EL (cell line): ENCODE measurements around the gene DENND1A.

Experiments
- DNase-seq: peaks from one replicate; pipeline ENCODE4 v3.0.0-alpha.2; 2016

The DENND1A gene

DNA sequence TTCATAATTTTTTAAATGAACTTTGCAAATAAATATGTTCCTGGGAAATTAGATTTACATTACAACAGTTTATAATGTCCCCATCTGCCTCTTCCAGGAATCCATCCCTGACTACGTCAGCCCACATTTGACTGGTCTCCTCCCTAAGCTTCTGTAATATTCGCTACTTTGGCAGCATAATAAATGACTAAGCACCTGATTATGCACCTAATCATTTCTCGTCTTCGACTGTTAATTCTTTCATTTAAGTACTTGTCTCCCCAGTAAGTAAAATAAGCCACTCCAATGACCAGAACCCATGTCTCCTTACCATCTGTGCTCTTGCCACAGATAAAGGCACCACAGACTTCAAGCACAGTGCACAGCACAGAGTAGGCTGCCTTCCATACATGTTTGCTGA, 122.7 kb downstream of the DENND1A start:
- DNase-seq = peak; percentile 5

DNA sequence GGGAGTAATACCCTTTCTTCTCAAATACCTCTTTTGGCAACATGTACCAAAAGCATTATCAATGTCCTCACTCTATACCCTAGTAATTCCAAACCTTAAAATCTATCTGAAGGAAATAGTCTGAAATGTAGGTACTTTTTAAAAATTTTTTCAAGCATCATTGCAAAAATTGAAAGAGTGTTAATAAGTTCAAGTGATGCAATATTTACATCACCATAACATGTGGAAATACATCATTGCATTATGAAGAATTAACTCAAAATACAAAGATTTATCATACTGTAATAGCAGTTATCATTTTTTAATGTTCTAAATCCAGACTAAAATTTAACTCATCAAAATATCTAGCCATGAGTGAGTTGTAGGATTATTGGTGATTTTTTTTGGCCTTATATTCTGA, 123.1 kb downstream of the DENND1A start:
- DNase-seq = no peak

DNA sequence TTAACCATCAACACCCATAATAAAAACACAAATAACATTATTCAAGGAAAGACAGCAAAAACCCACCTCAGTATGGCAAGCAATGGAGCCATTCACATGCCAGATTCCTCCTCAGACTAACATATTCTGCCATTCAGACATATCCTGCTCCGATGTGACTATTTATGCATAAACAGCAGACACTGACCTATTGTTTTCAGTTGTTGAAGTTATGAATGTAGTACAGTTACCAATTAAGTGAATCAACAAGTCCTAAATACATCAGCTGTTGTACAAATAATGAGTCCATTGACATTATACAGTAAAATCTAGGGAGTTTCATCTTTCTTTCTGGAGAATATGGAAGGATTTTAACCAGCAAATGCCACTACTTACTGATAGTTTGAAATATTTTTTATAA, 131.7 kb downstream of the DENND1A start:
- no peak for DNase-seq

DNA sequence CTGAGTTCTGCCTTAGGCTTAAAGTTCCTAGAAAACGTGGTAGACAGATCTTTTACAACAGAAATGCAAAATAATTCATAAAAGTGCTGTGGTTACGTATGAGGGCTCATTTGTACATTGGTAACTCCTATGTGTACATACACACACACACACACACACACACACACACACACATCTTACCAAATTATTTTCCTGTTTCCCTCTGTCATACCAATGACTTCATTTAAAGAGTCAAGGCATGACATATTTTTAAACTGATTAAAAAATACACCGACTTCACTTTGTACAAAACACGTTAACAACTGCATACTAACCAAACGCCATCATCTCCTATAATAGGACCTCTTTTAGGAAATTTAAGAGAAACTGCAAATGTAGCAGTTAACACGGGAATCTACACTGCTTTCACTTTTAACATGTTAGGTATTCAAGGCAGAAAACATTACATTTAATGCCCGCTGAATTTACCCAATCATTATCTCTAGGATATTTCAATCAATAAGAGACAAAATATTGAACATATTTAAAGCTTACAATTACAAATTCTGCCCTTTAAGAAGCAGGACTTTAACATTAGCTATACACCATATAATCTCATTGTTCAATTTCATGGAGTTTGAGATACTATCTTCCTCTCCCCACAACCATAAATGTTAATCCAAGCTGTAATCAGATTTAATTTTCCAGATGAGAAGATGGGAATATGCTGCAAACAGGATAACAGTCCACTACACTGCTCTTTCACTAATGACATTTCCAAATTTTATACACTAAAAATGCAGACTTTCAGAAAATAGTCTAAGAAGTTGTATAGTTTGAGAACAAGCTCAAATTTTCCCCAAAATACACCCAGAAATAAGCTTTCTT, 133.1 kb downstream of the DENND1A start:
- no peak for DNase-seq

DNA sequence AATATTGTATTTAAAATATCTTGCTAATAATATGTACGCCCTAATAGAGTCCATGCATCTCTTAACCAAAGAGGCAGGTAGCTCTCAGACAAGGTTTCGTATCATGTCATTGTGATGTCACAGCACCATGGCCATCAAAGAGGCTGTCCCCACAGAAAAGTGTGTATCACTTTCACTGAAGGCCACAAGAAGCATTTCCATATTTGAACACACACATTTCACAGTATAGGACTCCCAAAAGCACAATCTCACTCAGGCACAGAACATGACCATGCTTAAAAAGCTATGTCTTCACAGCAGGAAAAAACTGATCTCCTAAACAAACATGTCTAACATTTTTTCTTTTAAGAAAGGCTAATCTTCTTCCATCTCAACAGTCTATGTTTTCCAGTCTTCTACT, 133.8 kb downstream of the DENND1A start:
- DNase-seq = no peak

DNA sequence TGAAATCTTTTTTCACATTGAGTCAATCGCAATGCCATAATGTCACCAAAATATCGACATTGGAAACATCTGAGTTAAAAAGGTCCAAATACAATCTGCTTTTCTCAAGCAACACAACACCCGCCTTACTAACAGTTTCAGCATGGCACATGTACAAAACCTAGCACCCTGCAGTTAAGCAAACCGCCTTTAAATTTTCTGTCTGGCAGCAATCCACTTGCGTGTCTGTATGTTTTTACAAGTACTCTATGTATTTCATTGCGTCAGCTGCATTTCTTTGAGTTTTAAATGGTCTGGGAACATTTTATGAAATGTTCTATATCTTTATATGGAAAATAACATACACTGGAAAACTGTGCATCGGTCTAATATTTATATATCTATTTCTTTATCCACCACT, 134.6 kb downstream of the DENND1A start:
- no peak for DNase-seq

DNA sequence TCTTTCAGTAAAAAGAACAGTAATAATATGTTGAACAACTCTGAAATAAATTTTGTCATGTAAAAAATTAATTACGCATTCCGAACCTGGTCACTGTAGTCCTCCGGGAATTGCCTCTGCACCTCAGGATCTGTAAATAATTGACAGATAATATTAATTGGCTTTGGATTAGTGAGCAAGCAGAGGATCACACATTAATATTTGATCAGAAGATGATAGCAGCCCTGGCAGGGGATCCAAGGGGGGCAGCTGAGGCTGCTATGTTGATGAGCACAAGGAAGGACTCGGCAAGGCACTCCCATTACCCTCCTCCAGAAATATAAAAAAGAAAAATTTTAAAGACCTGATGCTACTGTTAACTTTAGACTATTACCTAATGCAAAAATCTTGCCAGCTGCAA, 137.4 kb downstream of the DENND1A start:
- no peak for DNase-seq

DNA sequence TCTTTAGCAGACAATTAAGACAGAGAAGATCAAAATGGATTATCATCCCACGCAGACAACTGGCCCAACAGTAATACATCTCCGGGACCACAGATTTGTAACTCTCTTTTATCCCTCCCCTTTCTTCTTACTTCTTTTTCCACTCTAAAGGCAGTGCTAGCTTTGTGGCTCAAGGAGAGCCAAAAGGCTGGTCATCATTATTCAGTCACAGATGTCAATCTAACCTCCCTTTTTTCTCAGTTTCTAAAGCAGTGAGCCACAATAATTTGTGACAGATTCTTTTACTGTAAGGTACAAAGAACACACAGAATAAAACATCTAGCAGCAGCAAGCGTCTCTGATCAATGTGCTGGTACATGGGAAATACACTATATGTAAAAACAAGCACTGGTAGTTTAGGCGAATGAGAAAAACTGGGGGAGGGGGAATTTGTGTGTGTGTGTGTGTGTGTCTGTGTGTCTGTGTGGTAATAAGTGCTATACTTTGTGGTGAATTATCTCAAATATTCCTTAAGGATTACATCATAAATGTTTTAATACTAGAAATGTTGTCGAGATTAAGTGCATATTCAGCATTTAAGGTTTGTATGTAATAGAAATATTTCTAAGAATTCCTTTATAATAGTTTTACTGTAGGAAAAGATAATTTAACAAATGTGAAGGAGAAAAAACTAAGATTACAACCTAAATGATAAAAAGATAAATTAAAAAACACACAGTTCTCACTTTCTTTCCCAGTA, 140.2 kb downstream of the DENND1A start:
- no peak for DNase-seq

DNA sequence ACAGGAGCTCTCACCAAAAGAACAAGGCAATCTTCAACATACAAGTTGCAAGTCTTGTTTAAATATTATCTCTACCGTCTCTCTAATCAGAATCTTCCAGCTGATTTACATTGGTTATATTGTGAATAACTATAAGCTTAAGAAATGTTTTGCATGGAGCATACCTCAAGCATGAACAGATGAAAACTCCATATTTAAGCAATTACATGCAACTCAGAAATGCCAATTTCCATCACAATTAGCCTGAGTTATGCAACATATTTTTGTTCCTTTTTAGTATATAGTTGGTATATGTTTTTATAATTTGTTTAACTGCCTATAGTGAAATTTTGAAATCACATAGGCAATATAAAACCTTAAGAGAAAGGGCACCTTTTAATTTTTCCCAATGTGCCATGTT, 142.5 kb downstream of the DENND1A start:
- DNase-seq = no peak

DNA sequence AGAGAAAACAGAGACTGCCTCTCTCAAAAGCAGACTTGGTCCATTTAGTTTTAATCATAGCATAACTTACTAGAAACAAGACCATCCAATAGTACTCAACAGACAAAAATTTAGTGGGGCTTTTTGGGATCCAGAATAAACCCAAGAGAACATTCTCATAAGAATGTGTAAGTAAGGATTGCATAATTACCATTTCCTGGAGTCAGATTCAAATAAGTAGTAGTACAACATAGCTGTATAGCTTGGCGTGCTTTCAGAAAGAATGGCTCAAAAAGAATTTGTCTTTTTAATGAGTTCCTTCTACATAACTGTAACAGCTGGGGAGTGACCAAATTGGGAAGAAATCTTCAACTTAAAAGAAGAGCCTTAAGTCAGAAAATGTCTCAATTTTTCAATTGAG, 145.4 kb downstream of the DENND1A start:
- peak; percentile 85 for DNase-seq

DNA sequence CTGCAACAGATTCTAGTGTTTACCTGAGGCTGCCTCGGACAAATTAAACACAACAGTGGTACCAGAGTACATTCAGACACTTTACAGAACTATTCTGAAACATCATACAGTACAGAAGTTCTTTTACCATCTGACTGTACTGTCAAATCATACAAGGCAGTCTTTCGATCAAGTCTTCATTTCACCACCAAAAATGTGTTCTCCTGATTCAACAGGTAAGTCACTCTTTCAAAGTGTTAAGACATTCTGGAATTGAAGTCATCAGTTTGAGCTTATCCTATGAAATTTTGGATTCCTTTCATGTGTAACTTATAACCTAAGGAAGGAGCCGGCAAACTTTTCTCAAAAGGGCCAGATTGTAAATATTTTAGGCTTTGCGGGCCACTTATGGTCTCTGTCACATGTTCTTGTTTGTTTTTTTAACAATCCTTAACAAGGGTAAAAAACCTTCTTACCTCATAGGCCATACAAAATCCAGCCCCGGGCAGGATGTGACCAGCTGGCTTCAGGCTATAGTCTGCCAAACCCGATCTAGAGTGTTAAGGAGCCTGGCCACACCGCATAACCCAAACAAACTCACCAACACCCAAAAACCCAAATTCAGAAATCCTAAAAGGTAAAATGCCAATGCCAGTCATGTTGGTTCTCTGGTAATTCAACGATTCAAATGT, 151.6 kb downstream of the DENND1A start:
- no peak for DNase-seq

DNA sequence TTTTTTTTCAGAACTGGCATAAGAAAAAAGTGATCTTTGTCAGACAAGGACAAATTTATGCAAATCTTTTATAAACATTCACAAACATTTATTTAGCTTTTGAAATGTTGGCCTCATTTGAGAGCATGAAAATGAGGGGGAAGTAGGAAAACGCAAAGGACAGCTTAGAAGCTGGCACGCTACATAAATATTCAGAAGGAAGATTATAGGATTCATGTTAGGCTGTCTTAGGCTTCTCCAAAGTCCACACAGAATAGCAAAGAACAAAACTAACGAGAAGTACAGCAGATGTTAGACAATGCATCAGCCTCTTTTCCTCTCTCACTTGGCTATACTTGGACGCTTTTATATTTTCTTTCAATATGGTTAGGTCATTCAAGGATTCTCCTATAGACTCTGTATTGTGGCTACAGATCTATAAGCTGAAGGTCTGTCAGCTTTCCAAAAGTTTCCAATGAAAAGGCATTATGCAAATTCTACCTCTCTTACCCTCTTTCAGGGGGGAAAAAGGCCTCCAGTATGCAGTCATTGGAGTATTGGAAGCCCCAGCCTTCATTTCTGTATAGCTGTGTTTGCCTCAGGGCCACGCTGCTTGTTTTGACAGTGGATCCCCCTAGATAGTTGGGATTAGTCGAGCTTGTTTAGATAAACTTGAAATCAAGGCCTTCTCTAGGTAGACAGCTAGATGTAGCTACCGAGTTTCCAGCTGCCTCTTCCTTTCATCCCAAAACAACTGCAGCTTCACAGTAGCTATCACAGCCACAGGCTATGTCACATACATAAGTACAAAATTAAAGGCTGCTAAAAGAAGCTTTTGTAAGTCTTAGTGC, 153.0 kb downstream of the DENND1A start:
- DNase-seq = no peak

DNA sequence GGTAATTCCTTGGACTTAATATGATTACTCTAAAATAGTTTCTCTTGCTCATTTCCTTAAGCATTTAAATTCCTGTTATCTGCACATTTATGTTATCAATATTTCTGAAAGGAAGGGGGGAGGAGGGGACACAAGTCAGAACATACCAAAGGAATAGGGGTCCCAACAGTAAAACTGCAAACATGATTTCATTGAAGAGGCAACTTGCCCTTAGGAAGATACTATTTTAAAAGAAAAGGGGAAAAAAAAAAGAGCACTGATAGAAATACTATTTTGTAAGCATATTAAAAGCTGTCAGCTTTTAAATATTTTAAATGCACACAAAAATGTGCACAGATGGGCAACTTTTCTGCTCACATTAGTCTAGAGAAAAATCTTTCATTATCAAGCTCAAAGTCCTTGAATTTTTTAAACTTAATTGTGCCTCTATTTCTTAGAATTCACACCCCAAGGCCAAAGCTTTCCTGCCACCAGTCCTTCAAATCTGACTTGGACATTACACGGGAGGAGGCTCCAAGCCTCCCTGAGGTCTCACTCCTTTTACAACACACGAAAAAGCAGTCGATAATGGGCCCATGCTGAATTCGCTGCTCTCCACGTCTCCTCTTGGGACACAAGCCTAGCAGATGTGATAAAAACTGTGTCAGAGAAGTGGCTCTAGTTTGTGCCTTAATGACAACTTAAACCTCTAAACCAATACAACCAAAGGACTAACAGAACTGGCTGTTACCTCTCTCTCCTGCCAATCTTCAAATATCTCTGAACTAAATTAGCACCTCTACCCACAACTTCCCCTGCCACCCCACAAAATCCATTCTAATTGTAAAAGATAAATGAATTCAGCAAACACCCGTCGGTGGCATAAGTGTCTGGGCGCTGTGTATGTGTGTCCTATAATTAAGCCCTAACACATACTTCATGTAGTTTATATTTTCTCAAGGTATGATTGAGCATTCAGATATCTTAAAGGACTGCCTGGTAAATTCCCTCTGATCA, 154.3 kb downstream of the DENND1A start:
- no peak for DNase-seq

DNA sequence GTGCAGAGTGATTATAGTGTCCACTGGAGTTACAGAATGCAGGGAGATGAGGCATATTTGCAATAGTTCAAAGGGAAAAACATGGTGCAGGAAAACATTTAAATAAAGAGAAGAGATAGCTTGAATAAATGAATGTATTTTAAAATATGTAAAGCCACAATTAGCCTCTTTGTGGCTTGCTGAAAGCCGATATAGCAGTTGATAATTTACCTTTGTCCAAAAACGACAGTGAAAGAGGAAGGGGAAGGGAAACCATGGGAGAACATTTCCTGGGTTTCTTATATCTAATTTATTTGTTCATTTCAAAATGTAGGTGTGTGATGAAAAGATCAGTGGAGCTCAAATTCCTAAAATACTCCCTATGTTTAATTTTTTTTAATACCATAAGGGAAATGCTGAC, 156.1 kb downstream of the DENND1A start:
- DNase-seq = no peak

DNA sequence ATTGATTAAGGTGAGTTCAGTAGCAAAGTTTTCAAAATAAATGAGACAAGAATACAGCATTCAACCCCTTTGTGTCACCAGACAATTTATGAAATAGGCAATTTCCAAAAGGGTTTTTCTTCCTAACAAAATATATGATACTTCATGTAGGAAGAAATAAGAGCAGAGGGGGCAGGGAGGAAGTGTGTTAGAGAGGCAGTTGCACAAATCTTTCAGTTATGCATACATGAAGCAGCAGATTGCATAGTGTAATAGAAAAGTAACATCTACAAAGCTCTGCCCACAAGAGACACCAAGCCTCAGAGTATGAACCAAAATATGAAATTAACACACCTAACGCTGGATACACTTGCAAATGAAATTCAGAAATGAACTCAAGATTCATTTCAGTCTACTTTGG, 157.0 kb downstream of the DENND1A start:
- no peak for DNase-seq

DNA sequence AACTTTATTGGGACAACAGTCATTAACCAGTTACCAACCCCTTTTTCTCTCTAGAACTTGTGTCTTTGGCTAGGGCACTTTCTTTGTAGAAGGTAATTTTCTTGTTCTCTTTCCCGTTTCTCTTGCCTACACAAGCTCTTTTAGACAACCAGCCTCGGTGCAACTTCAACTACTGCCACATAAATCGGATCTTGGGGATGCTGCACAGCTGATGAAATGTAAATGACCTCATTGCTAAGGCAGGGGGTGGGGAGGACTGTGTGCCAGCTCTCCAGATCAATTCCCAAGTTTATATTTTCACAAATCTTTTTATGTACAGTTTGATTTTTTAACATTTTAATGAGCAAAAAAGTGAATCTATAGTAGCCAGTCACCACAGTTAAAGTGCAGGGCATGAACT, 157.6 kb downstream of the DENND1A start:
- DNase-seq = no peak

DNA sequence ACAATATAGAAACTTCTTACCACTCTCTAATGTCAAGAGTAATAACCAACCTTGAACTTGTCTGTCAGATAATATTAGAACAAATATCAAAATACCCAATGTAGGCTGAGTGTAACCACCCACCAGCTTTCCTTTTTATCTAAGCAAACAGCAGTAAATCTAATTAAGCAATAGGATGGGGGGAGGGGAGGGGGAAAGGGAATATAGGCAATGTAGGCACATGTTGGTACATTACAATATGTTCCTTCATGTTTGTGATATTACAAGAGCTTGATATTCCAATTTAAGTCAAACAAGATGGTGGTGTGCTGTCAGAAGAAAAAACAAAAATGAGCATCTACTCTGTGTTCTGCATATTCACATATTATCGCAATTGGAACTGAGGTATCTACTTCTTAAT, 158.2 kb downstream of the DENND1A start:
- DNase-seq = no peak

DNA sequence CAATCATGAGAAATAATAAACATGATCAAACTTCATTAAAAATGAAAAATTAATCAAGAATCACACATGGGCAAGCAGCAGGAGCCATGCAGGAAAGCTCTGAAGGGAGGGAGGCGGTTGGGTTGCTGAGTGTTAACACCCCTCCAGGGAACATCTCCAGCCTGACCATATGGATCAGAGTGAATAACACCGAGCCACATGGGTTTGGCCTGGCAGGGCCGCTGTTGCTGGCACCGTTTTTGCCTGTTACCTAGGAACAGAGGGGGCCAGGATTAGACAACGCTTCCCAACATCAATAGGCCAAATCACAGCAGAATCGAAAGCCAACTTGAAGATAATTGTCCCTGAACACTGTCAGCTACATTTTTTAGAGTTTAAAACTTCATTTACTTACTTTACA, 160.2 kb downstream of the DENND1A start:
- DNase-seq = no peak

DNA sequence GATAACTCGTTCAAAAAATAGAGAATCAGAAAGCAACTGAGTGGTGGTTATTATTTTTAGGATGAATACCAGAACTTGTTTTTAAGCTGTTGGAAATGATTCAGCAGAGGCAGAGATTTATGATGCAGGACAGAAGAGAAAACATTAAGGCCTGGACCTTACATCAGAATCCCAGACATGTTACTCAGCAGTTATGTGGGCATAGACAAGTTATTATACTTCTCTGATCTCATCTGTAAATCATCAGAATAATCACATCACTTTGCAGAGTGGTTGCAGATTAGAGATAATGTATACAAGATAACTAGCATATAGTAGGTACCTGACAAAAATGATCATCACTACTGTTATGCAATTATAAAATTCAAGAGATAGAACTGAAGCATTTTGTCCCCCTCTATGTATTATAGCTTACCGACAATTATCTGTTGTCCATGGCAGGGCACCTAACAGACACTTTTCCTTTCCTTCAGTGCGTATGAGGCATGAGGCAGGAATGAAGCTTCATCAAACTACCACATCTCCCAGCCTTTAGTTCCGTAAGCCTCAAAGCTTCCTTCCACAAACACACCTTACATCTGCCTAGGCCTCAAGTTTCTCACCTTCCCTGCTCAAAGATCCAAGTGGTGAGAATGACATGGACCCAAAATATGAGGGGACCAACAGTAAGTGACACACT, 165.9 kb downstream of the DENND1A start:
- peak; percentile 88 for DNase-seq

DNA sequence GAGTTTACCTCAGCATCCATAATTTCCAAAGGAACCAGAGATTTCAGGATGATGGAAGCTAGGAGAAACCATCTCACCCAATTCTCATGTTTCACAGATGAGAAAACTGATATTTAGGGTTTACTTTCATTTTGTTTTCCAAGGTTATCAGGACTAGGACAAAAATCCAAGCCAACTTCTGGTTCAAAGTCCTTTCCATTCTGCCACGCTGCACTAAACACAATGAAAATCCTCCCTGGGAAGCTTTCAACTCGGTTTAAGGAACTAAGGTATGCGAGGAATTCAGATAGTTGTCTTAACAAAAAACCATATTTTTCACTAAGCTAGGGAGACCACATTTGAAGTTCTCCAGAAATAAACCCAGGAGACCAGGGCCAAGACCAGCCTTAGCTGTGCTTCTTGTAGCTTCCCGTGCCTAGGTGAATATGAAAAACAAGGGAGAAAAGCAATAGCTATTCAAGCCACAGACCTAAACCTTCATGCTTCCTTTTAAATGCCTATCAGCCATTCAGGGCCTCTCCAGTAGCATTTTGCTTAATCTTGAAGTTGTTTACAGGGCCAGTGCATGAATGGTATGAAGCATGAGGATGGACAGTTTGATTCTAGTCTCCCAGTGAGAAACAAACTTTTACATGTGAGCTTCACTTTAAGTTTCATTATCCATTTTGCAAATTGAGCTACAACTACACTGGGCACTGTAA, 167.9 kb downstream of the DENND1A start:
- peak; percentile 45 for DNase-seq
